ENCODE data around the gene PTPRM. TPM values are rescaled to one million over a fixed set of nuclear protein-coding genes. Genes with fewer than 3 reads are reported as not detected.
A peak's percentile ranks its signal among the peaks of the same experiment; 100 is the strongest.

PTPRM gene
- polyA plus RNA-seq, 2 of the 4 experiments (the other 2 are of a cell fraction): 44.5 to 199 TPM

- ATAC-seq (no peak; a peak in 1 of 6 replicates), DNase-seq (ENCODE audit: low read depth in 1 of 2, low spot score in 1 of 2) (no peak), FAIRE-seq (no peak)
- H3K4me2 ChIP-seq: 0 out of 3 replicates have a peak overlapping the region, but pooled peaks have one; percentile 8
- ChIA-PET CTCF (interaction anchor here (1.8 kb wide), 1 partner anchor 39 kb away, joined by 8 read pairs; the partner anchor contains the start of gene PTPRM), POLR2A (no interaction called here)
- no peak overlapping the region for H3K4me3 ChIP-seq
- no peak overlapping the region for H3K27ac ChIP-seq
- TF ChIP-seq ZSCAN20 (CRISPR knock-in tag; IDR thresholded peaks at IDR 0.05): no peak
- H3K9me3 ChIP-seq: no peaks in the 10 kb centered on the region
- 94% methylated on average over 2 of the region's 2 CpGs for WGBS (ENCODE audit: missing lambda C conversion rate)
- peaks cover 32% of the 10 kb centered on the region for H3K4me1 ChIP-seq
These were observed 38.6 kb downstream of the PTPRM start for GRCh38 chr18:7605705-7606104.

DNA sequence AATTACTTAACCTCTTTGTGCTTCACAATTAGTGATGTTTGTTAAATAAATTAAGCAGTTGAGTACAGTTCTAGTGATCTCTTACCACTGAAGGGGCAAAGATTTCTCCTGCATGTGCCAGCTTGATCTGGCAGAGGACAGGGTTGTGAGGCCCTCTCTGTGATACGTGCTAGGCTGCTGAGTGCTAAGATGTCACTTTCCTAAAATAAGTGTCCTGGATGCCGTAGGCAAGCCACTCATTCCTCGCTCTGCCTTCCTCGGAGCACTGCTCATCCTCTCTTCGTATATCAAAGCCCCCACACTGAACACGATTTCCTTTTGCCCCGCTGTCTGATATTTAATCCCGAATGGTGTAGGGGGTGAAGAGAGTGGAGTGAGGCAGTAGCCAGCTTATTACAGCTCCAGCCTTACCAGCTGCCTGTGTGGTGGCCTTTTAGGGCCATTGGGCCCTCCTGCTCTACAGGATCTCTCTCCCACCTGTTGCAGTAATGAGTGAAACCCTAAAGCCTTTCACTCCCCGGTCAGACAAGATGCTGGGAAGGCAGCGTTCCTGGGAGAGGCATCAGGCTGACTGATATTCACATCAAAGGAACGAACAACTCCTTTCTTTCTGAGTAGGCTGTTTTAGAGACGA, 40.5 kb downstream of the PTPRM start:
- ChIA-PET CTCF (interaction anchor here (1.6 kb wide), 1 partner anchor 17 kb away, joined by 4 read pairs; no protein-coding TSS in a partner anchor), POLR2A (no interaction called here)
- Histone ChIP-seq H3K9me3 (no peaks in the 10 kb centered on the region), H3K4me1 (peaks cover 26% of the 10 kb centered on the region), H3K4me3 (no peak overlapping the region), H3K27ac (peak overlapping the region in 1 of 2 experiments; percentile 12; a peak in 1 of 6 replicates), H3K4me2 (peak overlapping the region; percentile 23; the same call in 1 of the 3 replicates)
- TF ChIP-seq NR3C1 (IDR thresholded peaks at IDR 0.05) (no peak), RAD21 (conservative IDR thresholded peaks at IDR 0.05 in 1 of 2, IDR thresholded peaks at IDR 0.05 in 1 of 2) (no peak), KDM1A (IDR thresholded peaks at IDR 0.05; ENCODE audit: low read depth) (no peak), ATOH8 (CRISPR knock-in tag; IDR thresholded peaks at IDR 0.05; ENCODE audit: low read depth) (no peak), TP53 (CRISPR knock-in tag; IDR thresholded peaks at IDR 0.05) (no peak), E2F6 (IDR thresholded peaks at IDR 0.05; ENCODE audit: borderline replicate concordance, low read depth) (no peak), MAFK (IDR thresholded peaks at IDR 0.05; ENCODE audit: partially characterized antibody) (no peak), RCOR1 (IDR thresholded peaks at IDR 0.05; ENCODE audit: low read depth, low read length) (no peak), ZC3H11A (IDR thresholded peaks at IDR 0.05) (no peak), HOXB13 (CRISPR knock-in tag; IDR thresholded peaks at IDR 0.05; ENCODE audit: low read depth) (no peak), HOXB5 (CRISPR knock-in tag; IDR thresholded peaks at IDR 0.05) (no peak), FOSL2 (IDR thresholded peaks at IDR 0.05) (no peak), FOSL2 (CRISPR knock-in tag; IDR thresholded peaks at IDR 0.05) (no peak), EHF (CRISPR knock-in tag; IDR thresholded peaks at IDR 0.05) (no peak), CBX2 (IDR thresholded peaks at IDR 0.05; ENCODE audit: borderline replicate concordance, low read depth) (no peak), FOSB (CRISPR knock-in tag; IDR thresholded peaks at IDR 0.05) (no peak), GATA3 (IDR thresholded peaks at IDR 0.05; ENCODE audit: borderline replicate concordance) (no peak), KDM5A (IDR thresholded peaks at IDR 0.05) (no peak), POLR2A (IDR thresholded peaks at IDR 0.05; ENCODE audit: low read length) (no peak)
- TF ChIP-seq, protein P1, sequence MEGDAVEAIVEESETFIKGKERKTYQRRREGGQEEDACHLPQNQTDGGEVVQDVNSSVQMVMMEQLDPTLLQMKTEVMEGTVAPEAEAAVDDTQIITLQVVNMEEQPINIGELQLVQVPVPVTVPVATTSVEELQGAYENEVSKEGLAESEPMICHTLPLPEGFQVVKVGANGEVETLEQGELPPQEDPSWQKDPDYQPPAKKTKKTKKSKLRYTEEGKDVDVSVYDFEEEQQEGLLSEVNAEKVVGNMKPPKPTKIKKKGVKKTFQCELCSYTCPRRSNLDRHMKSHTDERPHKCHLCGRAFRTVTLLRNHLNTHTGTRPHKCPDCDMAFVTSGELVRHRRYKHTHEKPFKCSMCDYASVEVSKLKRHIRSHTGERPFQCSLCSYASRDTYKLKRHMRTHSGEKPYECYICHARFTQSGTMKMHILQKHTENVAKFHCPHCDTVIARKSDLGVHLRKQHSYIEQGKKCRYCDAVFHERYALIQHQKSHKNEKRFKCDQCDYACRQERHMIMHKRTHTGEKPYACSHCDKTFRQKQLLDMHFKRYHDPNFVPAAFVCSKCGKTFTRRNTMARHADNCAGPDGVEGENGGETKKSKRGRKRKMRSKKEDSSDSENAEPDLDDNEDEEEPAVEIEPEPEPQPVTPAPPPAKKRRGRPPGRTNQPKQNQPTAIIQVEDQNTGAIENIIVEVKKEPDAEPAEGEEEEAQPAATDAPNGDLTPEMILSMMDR (IDR thresholded peaks at IDR 0.05): no peak
- TF ChIP-seq, protein P2, sequence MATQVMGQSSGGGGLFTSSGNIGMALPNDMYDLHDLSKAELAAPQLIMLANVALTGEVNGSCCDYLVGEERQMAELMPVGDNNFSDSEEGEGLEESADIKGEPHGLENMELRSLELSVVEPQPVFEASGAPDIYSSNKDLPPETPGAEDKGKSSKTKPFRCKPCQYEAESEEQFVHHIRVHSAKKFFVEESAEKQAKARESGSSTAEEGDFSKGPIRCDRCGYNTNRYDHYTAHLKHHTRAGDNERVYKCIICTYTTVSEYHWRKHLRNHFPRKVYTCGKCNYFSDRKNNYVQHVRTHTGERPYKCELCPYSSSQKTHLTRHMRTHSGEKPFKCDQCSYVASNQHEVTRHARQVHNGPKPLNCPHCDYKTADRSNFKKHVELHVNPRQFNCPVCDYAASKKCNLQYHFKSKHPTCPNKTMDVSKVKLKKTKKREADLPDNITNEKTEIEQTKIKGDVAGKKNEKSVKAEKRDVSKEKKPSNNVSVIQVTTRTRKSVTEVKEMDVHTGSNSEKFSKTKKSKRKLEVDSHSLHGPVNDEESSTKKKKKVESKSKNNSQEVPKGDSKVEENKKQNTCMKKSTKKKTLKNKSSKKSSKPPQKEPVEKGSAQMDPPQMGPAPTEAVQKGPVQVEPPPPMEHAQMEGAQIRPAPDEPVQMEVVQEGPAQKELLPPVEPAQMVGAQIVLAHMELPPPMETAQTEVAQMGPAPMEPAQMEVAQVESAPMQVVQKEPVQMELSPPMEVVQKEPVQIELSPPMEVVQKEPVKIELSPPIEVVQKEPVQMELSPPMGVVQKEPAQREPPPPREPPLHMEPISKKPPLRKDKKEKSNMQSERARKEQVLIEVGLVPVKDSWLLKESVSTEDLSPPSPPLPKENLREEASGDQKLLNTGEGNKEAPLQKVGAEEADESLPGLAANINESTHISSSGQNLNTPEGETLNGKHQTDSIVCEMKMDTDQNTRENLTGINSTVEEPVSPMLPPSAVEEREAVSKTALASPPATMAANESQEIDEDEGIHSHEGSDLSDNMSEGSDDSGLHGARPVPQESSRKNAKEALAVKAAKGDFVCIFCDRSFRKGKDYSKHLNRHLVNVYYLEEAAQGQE (IDR thresholded peaks at IDR 0.05): no peak
- WGBS (ENCODE audit: missing lambda C conversion rate): 86% methylated on average over 12 of the region's 12 CpGs
- DNase-seq (ENCODE audit: low read depth in 1 of 2, low spot score in 1 of 2) (no peak), FAIRE-seq (no peak), ATAC-seq (no peak)
